Body of pancreas (tissue), 4 donors: ENCODE measurements around the gene PTPRQ.

Source experiments
- POLR2A ChIP-seq, 3 donors: fragments of 450-650 bp; IDR thresholded peaks; one replicate each; pipeline ENCODE4 v1.6.1; 2016; ENCODE audit warnings: antibody characterized with exemption in 3 of 3, mild to moderate bottlenecking in 2 of 3
- TF ChIP-seq, protein P1 (sequence below), 7 experiments: fragments of 450-650 bp in 4 of 7; fragments of 200-600 bp in 3 of 7; sonication (generic) in 3 of 7; IDR thresholded peaks; one replicate each; pipeline ENCODE4 v1.5.1; 2016 to 2019; ENCODE audit warnings: antibody characterized with exemption in 7 of 7

DNA sequence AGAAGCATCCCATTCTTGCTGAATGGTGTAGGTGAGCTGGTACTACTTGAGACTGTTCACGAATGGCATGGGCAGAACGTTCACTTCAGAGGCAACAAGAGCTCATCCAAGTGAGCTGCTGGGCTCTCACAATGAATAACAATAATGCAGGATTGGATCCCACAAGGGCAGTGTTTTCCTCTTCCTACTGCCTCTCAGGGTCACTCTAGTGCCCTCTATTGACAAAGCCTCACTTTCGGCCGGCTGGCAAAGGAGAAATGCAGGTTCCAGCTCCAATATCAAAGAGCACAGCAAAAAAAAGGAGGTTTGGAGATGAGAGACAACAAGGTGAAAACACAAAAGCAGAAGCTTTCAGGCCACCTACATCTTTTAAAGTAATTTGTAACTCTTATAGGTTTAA lies 188.8 kb downstream of the PTPRQ start:
- TF ChIP-seq, protein P1, sequence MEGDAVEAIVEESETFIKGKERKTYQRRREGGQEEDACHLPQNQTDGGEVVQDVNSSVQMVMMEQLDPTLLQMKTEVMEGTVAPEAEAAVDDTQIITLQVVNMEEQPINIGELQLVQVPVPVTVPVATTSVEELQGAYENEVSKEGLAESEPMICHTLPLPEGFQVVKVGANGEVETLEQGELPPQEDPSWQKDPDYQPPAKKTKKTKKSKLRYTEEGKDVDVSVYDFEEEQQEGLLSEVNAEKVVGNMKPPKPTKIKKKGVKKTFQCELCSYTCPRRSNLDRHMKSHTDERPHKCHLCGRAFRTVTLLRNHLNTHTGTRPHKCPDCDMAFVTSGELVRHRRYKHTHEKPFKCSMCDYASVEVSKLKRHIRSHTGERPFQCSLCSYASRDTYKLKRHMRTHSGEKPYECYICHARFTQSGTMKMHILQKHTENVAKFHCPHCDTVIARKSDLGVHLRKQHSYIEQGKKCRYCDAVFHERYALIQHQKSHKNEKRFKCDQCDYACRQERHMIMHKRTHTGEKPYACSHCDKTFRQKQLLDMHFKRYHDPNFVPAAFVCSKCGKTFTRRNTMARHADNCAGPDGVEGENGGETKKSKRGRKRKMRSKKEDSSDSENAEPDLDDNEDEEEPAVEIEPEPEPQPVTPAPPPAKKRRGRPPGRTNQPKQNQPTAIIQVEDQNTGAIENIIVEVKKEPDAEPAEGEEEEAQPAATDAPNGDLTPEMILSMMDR (IDR thresholded peaks at IDR 0.05), result peak in 1 of 7 experiments; percentile 24
- no peak for TF ChIP-seq POLR2A (IDR thresholded peaks at IDR 0.05)
